Stimulated activated CD4-positive, alpha-beta T cell treated with anti-CD3 and anti-CD28 coated beads, Interleukin-2, amount 100 ng/mL, for 4 hours (primary cell): ENCODE data around the gene SYNJ2.

Source experiments
- DNase-seq: peaks from one replicate; pipeline ENCODE4 v3.0.0-alpha.2; 2020; ENCODE audit warnings: low read depth

Gene SYNJ2

DNA sequence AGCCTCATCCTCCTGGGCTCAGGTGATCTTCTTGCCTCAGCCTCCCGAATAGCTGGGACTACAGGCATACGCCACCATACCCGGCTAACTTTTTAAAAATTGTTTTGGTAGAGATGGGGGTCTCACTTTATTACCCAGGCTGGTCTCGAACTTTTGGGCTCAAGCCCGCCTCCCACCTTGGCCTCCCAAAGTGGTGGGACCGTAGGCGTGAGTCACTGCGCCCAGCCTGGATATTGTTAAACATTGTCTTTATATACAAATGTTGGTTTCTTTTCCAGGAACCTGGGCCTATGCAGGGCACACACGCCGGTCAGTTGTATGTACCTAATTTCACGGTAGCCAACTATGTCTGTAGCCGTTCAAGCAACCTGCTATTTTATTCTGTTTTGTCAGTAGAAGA is 60.1 kb downstream of the SYNJ2 start:
- no peak for DNase-seq

DNA sequence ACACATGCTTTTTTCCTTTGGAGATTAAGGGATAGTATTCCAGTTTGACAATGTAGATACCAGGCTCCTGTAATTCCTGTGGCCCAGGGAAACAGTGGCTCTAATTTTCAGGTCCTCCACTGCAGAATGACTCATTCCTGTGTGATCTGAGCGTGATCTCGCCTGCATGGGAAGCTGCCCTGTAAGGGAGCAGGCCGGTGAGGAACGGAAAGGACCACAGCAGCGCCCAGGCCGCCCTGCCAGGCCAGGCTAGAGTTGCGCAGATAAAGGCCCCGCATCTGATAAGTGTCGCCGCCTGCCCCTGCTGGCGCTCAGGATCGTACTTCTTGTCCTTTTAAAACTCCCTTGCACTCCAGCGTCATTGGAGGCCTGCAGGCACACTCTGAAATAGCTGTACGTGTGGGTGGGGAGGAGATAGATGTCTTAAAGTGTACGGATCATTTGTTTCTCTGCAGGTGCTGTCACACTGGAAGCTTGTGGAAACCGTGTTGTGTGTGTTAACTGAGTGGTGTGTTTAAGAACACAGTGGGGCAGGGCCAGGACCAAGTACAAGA is 60.7 kb downstream of the SYNJ2 start:
- no peak for DNase-seq

GRCh38 chr6:158043008-158043407 is 61.3 kb downstream of the SYNJ2 start:
- no peak for DNase-seq

DNA sequence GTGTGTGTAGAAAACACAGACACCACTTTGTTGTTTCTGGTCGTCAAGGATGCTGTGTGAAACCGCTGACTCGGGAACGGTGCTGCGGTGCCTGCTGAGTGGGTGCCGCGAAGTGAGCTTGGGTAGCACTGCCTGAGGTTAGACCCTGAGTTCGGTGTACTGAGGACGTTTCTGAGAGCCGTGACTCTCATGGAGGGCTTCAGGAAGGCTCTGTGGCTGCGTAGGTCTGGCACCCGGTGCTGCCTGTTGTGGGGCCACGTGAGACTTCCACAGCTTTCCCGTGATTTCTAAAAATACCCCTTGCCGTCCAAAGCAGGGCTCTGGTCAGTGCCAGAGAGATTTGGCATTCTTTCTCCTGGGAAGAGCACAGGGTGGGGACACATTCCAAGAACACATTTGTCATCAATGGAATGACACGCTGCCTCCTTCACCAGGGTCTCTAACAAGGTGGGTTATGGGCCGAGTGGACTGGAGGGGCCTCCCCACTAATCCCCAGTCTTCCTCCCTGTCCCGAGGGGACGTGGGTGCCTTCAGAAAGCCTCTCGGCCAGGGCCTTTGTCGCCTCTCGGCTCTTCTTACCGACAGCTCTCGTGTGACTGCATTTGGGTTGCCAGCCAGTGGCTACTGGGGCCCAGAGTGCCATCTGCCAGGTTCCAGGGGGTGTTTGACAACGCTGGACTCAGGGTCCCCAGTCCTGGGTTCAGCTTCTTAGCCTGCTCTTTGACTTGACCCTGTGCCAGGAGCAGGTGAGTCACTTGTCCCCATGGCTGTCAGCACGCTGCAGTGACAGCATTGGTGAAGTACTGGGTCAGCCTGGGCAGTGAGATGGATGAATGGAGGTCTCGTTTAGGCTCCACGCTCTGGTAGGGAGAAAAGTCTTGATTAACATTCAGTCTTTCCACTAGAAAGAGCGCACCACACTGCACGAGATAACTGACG is 62.2 kb downstream of the SYNJ2 start:
- DNase-seq: no peak

GRCh38 chr6:158044525-158044888 is 62.8 kb downstream of the SYNJ2 start:
- DNase-seq: no peak

GRCh38 chr6:158046201-158047126 is 64.8 kb downstream of the SYNJ2 start:
- DNase-seq: no peak

DNA sequence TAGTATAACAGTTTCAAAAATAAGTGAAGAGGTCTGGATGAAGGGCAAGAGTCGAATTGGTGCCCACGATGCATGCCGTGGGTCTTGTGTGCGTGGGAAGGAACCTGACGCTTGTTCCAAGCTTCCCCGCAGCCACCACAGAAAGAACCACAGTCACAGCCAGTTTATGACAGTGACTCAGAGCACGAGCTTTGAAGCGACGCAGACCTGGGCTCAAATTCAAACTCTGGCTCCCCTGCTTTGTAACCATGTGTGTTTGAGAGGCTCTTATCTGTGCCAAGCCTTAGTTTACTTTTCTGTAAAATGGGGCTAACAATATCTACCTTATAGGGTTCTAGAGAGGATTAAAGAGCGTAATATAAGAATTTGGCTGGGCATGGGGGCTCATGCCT is 65.5 kb downstream of the SYNJ2 start:
- peak; percentile 74 for DNase-seq

DNA sequence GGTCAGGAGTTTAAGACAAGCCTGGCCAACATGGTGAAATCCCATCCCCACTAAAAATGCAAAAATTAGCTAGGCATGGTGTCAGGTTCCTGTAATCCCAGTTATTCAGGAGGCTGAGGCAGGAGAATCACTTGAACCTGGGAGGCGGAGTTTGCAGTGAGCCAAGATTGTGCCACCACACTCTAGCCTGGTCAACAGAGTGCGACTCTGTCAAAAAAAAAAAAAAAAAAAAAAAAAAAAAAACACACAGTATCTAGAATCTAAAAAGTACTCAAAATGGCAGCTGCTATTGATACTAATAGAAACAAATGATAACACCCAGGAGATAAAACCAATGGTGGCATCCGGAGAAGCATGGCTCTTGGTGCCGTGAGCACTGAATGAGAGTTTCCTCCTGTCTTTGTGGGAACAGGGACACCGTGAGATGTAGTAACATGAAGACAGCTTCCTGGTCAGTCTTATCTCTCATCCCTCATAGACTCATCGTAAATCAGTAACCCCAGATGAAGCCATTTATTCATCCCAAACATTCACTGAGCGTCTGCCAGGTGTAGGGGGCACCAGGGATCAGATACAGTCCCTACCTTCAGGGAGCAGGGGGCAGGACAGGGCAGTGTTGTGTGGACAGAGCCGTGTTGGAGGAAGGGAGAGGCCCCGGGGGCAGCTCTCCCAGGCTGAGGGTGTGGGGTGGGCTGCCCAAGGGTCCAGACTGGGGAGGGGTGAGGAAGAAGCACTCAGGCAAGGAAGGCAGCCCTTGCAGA is 66.1 kb downstream of the SYNJ2 start:
- DNase-seq: no peak

GRCh38 chr6:158048589-158048988 is 66.9 kb downstream of the SYNJ2 start:
- no peak for DNase-seq

GRCh38 chr6:158049055-158050028 is 67.7 kb downstream of the SYNJ2 start:
- DNase-seq: no peak

DNA sequence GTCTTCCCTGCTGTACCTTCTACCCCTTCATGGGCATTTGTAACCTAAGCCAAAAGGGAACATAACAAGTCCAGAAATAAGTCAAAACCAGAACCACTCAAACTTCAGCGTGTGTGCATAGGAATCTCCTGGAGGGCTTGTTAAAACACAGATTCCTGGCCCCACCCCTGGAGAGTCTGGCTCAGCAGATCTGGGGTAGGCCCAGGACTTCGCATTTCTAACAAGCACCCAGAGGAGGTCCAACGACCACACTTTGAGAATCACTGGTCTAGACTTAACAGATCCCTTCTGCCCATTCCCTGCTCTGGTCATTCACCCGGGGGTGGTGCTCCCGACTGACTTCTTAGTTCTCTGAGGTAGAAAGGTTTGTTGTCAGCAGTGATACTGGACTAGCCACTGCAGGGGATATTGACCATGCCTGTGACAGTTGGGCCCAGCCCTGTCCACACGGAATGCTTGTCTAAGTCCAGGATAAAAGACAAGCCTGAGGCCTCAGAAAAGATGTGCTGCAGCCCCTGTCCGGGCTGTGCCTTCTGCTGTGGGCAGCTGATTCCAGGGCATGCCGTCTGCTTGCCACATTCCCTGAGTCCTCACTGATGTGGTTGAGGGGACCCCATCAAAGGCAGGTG is 68.6 kb downstream of the SYNJ2 start:
- DNase-seq: no peak

DNA sequence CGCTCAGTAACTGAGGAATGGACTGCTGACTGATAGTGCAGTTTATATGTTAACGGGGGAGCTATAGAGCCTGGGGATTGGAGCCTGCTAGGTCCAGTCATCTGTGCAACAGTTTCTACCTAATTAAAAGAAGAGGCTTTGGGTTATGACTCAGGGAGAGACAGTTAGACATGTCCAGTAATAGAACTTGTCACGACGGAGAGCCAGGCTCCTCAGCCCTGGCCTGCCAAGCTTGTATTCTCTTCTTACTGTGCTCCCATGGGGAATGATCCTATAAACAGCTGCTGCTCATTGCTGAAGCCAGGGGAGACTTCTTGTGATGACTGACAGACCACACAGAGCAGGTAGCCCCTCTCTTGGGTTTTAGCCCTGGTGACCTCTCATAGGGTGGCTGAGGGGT is 69.3 kb downstream of the SYNJ2 start:
- no peak for DNase-seq

GRCh38 chr6:158051968-158052367 is 70.3 kb downstream of the SYNJ2 start:
- DNase-seq: no peak

- peak; percentile 76 for DNase-seq
These were observed 72.0 kb downstream of the SYNJ2 start for GRCh38 chr6:158053377-158054313.

DNA sequence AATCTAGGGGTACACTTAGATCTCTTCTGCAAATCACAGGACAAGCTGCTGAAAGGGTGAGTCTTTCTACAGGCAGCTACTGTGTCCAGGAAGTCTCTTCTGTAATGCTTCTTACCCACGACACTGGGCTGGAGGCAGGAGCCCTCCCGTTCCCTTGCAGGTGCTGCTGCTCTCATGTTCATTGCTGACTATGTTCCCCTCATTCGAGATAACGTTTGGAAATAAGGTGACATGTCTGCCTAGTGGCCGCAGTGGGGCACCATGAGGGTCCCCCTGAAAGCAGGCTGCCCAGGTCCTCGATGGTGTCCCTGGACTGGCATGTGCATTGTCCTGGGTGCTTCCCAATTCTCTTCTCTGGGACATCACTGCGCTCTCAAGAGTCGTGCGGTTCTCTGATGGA is 74.7 kb downstream of the SYNJ2 start:
- DNase-seq: no peak

DNA sequence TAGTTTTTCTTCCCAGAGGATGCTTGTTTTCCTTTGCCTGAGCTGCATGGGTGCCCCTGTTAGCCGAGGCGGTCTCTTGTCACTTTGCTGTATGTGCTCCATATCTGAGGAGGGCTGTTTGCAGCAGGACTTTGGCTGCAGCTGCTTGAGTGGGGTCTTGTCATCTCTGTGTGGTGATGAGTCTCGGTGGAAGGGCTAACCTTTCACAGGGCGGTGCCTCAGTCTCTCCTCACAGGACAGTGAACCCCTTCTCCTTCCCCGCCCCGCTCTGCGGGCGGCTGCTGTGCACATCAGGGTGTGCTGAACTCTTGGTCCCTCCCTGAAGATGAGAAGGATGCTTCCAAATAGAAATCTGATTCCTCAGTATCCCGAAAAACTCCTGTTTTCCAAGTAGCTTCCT is 75.1 kb downstream of the SYNJ2 start:
- DNase-seq: no peak

GRCh38 chr6:158057213-158057987 is 75.7 kb downstream of the SYNJ2 start:
- peak; percentile 14 for DNase-seq

GRCh38 chr6:158058171-158058651 is 76.5 kb downstream of the SYNJ2 start:
- DNase-seq: no peak
